Activated naive CD8-positive, alpha-beta T cell treated with anti-CD3 and anti-CD28 coated beads, Interleukin-2, amount 50 U/mL, for 16 hours (primary cell): ENCODE data around the gene C1orf52.

Experiments
- DNase-seq: peaks from one replicate; pipeline ENCODE4 v3.0.0-alpha.2; 2020; ENCODE audit warnings: low read depth, low spot score

C1orf52 gene

DNA sequence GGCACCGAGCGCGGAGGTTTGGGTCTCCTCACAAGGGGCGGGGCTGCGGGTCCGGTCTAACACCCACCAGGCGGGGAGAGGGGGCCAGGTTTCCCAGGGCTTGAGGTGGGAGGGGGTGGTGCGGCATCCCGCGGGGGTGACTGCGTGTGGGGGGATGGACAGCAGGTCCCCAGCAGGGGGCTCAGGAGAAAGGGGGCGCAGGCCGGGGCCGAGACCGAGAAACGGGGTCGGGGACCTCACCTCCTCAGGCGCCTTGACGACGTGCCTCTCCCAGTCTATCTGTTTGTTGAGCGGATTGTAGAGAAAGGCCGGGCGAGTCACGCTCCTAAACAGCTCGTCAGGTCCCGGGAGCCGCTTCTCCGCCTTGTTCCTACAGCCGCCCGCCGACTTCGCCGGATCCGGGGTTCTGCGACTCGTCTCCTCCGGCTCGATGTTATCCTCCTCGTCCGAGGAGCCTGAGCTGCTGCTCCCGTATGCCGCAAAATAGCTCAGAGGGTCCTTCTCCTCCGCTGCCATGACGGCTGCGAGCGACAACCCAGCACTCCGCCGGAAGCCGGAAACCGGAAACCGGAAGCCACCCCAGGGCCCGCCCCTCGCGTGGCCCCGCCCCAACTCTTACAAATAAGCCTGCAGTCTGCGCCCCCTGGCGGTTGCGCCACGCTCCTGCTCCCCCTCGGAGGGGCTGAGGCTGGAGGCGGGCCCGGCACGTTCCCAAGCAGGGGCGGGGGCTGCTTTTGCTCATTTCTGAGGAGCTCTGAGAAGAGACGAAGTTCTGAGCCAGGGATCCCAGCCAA, at the start of gene C1orf52:
C1orf52 (minus strand) TSS at position 545 of the 794 bp plus-strand sequence; CDS start at position 516, 29 bp downstream.
- peak; percentile 89 for DNase-seq

DNA sequence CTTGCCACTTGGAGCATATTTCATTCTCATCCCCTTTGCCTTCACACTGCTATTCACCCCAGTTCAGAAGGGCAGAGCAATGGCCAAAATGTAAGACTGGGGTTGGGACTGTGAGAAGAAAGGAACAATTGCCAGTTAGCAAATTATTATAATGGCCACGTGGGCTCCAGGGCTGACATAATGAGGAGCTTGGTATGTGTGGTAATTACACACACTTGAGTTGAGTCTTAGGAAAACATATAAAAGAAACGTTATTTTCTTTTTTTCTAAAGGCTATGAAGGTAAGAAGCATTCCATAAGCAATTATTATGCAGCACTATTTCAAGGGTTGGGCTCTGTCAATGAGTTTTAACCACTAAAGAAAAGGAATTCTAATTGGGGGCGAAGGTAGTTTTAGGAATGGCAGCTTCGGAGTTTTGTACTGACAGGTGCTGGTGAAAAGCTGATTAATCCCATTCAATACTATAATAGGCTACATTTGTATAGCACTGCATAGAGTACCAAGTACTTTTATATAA, 49.4 kb upstream of the C1orf52 start:
- no peak for DNase-seq

DNA sequence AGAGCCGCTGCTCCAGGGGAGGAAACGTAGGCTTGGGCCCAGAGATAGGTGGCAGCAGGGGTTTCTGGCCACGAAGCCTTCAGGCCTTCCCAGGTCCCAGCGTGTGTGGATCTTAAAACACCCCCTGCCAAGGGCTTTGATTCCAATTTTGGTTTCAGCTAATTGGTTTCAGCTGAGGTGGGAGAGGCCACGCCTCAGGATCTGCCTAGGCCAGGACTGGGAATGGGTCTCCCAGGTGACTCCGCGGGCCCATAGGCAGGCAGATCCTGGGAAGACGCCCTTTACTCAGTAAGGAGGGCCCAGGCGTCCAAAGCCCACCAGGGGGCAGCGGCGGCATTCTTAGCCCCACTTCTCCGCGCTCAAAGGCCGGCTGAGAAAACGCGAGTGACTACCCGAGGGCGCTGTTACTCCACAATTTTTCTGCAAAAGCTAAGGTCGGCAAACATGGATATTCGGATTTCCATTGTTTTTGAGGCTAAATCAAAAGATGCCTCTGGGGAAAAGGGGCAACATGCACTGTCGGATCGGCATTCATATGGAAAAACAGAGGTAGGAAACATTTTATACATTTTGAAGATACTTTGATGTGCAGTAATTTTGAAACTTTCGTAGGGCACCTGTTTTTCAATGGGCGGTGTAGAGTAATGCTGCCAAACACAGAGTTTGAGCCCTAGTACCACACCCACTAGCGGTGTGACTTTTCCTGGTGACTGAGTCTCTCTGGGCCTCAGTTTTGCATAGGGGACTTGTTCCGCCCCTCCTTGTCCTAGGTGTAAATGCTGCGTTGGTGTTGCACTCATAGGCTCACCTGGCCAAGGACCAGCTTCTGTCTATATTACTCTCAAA, 48.7 kb upstream of the C1orf52 start:
- DNase-seq = peak; percentile 21

DNA sequence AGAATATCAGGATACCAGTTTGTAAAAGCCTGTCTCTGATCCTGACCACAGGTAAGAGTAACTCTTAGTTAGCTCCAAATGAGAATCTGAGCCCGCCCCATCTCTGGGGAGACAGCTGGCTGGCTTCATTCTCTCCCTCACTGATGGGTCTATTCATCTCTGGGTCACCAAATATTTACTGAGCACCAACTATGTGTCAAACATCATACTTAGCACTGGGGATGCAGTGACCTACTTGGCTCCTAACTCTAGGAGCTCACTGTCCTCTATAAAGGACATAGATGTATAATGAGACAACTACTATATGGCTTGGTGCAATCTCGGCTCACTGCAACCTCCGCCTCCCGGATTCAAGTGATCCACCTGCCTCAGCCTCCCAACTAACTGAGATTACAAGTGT, 46.8 kb upstream of the C1orf52 start:
- DNase-seq = no peak

DNA sequence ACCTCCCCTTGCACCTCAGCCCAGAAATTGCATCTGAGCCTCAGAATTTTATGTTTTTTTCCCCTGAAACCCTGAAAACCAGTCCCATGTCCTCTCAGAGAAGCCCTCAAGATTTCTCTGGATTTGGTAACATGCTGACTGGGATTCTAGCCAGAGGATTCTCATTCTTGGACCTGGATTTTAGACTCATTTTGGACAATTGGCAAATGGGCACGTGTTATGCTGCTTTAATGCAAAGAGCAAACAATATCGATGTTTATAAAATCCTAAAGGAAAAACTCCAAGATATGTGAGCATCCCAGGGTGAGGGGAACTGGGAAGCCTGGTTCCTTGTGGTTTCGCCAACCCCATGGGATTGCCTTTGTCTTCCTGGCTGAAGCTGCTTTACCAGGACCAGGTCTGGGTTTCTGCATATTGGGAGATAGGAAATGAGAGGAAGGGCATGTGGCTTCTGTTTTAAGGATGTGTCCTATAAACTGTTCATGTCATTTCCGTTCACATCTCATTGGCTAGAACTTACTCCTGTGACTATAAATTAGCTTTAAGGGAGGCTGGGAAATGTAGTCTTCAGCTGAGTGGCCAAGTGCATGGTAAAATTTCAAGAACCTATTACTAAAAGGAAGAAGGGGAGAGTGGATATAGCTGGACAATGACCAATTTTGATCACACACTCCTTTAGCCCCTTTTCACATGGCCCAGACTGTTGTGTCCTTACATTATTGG, 44.1 kb upstream of the C1orf52 start:
- DNase-seq = no peak

DNA sequence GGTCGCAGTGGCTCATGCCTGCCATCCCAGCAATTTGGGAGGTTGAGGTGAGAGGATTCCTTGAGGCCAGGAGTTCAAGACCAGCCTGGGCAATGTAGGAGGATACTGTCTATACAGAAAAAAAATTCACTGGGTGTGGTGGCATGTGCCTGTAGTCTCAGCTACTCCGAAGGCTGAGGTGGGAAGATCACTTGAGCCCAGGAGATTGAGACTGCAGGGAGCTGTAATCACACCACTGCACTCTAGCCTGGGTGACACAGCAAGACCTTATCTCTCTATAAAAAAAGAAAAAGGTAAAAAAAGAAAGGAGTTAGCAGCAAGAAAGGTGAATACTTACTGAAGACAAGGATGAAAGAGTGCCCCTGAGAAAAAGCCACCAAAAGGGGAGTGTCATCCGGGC, 40.7 kb upstream of the C1orf52 start:
- DNase-seq = no peak

DNA sequence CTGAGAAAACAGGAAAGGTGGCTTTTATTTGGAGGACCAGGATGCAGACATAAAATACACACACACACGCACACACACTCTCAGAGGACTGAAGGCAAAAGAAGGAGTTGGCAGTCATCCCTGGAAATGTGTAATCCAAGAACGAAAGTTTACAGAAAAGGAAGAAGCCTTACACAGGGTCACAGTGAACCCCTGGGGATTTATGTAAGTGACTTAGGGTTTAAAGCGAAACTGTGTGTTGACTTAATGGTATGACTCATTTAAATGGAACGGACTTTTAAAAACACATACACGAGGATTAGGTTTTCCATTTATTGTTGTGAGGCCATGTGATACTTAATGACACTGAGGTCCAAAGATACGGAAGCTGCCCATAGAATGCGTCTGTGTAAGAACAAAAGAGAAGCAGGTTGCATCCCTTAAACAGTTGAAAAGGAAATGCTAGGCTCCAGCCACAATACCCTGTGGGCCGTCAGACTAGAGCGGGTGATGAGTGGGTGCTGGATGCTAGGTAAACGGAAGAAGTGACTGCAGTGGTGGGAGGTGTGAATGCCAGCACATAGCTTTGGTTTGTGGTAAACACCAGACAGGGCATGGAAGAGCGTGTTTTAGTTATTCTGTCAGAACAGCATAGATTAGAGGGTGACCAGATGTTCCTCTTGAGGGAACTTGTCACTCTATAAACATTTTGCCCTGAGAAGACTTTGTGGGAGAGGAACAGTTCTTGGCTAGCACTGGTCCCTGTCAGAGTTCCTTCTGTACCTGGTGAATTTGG, 38.6 kb upstream of the C1orf52 start:
- DNase-seq = peak; percentile 56

DNA sequence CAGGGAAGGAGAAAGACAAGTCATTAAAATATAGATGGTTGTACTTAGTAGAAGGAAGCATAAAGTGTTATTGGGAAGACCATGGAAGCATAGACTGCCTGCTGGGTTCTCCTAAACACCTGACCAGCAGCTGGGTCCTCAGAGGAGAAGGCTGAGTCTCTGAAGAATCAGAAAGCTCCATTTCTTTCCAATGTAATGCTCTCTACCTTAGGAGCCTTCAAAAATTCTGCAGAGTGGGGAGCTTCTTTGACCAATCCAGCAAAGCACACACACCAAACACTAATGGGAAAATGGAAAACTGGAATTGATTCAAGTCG, 38.0 kb upstream of the C1orf52 start:
- DNase-seq = no peak

DNA sequence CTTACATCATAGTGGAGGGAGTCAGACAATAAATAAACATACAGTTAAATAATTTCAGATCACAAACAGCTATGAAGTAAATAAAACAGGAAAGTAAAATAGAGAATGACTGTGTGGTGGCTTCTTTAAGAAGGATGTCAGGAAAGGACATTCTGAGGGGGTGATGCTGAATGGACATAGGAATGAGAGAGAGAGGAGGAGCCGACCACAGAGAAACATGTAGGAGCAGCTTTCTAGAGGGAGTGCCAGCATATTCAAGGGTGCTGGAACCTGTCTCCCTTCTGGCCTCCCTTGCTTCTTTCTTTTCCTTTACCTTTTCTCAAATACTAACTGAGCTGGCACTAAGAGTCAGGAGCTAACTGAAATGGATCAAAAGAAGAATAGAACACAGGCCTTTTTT, 37.5 kb upstream of the C1orf52 start:
- DNase-seq = no peak

DNA sequence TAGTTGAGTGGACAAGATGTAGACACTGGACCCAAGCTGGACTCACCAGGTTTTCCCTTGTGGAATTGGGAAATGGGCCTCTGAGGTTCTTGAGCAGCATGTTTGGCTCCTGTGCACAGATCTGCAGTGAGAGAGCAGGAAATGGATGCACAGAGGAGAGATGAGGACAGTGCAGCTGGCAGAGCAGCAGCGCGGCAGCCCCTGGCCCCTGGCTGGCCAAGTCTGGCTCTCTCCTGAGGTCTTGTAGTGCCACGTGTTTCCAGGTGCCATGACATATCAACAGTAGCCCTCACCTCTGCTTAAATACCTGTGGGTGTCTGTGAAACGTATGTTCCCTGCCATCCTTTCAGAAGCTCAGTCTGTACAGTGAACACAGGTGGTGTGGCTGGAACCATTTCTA, 36.2 kb upstream of the C1orf52 start:
- no peak for DNase-seq

DNA sequence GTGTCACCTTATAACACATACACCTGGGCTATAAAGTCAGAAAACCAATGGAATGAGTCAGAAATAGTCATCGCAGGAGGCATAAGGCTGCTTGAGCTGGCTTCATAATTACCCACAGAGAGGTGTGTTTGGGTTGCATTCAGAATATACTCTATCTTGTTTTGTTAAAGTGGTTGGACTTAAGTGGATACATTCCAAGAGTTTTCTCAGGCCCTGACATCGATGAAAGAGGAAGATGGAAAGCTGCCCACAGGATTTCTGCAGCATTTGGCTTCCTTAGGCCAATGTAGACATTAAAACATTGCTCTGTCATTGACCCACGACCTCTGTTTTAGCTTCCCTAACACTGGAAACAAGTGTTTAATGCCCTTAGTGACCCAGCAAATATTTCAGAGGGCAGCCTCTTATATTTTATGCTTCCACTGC, 35.6 kb upstream of the C1orf52 start:
- DNase-seq = no peak

DNA sequence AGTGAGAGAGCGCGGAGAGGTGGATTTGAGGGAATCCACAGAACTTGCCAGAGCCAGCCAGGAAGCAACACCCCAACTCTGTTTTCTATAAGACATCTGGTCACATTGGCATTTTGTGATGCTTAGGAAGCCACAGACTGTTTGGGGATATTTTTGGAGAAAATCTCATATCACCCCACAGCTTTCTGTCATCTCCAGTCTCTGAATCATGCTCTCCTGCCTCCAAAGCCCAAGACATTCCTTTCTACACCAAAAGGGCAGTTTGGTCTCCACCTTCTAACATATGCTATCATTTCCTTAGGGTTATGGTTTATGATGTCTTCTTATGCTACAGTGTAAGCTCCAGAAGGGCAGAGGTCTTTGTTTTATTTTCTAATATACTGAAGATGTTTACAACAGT, 31.4 kb upstream of the C1orf52 start:
- no peak for DNase-seq

DNA sequence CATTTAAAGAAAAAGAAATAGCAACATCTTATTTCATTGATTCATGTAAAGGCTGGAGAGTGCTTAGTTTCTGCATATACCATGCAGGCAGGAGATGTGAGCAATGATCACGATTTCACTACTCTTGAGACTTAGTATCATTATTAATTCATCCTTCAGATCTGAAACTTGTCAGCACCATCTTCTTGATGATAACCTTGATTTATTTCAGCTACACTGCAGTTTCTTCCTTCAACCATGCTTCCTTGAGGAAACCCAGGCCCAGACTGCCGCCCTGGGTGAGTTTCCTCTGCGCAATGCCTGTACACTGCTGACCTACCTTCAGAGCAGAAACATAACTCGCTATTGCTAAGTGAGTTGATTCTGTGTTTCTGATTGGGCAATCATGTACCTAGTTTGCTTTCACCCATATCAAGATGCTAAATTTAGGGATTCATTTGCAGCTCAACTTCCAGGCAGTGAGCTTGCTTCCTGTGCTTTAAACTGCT, 30.4 kb upstream of the C1orf52 start:
- no peak for DNase-seq

DNA sequence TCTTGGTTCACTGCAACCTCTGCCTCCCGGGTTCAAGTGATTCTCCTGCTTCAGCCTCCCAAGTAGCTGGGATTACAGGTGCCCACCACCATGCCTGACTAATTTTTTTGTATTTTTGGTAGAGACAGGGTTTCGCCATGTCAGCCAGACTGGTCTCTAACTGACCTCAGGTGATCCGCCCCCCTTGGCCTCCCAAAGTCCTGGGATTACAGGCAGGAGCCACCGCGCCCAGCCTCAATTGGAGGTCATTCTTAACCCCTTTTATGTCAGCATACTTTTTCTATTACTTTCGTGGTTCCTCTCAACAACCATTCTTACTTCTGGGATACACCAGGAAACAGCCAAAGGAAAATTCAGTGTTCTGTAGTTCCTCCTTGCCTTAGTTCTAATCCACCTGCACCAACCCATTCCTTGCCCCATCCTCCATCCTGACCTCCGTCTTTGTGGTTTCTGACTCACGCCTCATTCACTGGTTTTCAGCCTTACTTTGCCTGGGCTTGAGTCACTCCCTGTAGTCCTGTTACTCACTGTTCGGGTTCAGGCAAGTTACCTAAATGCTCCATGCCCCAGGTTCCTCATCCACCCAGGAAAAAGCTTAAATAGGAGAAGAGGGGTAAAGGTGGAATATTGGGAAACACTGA, 29.9 kb upstream of the C1orf52 start:
- no peak for DNase-seq

DNA sequence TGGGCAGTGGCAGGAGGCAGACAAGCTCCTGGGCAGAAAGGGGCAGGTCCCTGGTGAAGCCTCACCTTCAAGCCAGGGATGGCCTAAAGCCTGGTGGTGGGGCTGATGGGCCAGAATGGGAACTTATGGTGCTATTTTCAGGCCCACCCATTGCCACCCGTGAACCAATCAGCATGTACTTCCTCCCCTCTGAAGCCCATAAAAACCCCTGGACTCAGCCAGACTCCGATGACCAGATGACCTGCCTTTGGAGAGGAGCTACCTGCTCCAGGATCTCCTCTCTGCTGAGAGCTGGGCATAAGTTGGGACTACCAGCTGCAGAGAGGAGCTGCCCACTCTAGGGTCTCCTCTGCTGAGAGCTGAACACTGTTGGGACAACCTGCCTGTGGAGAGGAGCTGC, 24.7 kb upstream of the C1orf52 start:
- DNase-seq = no peak

DNA sequence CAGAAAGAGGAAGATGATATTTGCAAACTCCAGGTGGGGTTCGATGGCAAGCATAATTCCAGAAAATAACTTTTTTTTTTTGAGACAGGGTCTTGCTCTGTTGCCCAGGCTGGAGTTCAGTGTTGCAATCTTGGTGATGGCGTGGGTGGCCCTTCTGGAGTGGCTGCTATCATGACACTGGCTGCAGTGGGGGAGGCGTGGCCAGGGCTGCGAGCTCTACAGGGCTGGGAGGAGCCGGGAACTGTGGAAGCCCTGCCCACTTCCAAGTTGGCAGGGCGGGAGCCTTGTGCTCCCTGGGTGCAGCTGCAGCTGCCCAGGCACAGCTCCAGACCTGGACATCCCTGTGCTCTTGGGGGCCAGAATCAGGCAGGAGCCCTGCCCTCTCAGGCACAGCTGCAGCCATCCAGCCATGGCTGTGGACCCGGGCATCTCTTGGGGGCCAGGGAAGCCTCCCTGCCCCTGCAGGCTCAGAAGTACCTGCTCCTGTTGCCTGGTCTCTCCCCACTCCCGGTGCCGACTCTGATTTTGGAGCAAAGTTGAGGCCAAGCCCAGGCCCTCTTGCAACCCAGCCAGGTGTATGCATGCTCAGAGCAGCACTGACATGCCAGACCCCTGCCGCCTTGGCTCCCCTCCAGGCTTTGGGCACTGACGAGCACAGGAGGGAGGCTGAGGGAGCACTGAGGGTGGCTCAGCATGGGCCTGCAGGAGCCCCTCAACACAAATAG, 24.2 kb upstream of the C1orf52 start:
- DNase-seq = no peak

DNA sequence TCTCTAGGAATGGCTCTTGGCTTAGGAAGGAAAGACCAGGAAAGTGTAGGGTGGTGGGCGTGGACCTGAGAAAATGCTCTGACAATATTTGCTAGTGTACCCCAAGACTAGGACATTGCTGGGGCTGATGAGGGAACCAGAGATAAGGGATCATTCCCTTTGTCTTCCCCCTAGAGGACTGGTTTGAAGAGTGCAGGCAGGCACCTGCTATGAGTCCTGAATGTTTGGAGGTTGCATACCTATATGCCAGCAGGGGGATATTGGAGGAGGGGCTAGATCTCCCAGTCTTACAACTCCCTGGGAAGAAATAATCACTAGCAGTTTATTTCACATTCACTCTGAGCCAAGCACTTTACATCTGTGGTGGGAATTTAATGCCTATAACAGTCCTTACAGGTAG, 23.0 kb upstream of the C1orf52 start:
- DNase-seq = no peak

DNA sequence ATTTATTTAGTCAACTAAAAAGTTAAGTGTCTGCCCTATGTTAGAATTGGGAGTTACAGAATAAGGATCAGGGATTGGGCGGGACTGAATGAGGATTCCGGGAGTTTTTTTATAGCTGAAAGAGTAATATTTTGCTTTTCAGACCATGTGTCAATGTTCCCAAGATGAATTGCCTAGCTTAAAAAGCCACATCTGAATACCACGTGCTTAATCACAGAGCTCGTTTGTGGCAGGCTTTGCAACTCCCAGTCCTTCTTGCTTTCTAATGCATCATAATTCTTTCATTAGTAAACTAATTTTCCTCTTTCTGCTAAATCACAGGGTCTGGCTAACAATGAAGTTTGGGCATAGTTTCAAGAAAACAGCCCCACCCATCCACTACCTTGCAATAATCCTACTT, 21.2 kb upstream of the C1orf52 start:
- no peak for DNase-seq

DNA sequence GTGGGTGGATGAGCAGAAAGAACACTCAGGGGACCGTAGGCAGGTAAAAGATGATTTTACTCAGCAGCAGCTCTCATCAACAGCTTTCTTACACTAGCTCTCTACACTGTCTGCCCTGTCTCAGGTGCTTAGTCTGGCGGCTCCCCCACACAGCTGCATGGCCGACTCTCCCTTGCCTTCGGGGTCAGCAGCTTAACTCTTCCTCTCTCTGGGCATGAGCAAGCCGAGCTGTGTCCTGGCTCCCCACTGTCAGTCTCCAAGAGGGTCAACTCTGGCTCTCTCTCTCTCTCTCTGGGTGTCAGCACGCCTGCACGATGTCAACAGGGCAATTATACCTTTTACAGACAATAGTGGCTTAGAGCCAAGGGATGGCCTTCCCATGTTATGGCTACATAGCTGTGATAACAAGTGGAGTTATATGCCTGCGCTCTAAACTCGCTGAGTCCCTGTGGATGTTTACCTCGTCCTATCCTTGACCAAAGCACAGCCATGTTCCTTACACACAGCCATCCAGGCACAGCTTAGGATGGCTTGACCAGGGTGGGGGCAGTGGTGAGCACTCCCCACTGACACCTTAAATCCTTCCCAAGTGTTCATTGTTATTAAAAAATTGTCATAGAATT, 20.1 kb upstream of the C1orf52 start:
- no peak for DNase-seq
